Hindlimb muscle (tissue), 1 donor: Measurements from ENCODE around the gene UBTD1. TPM values are rescaled to one million over a fixed set of nuclear protein-coding genes. Genes with fewer than 3 reads are reported as not detected.
A peak's percentile ranks its signal among the peaks of the same experiment; 100 is the strongest.

Experiments
- DNase-seq: peaks from one replicate; pipeline ENCODE4 v3.0.0-alpha.2; 2013
- polyA plus RNA-seq: library from polyadenylated mRNA; unstranded; fragments of 120-200 nt; gene quantifications from one replicate; pipeline ENCODE4 v1.2.1, GENCODE V29; 2013; ENCODE audit not compliant: insufficient read length

Gene UBTD1
- polyA plus RNA-seq, 1 donor, result 17.1 TPM

- no peak for DNase-seq
Observed at GRCh38 chr10:97483506-97483905, 15.2 kb upstream of the UBTD1 start.

- DNase-seq, result peak; percentile 20
Observed at GRCh38 chr10:97483921-97484320, 14.8 kb upstream of the UBTD1 start.

- DNase-seq, result no peak
Observed at GRCh38 chr10:97485647-97486281, 13.0 kb upstream of the UBTD1 start.

GRCh38 chr10:97490592-97490991 is 8.1 kb upstream of the UBTD1 start:
- DNase-seq, result peak; percentile 41

GRCh38 chr10:97494151-97494550 is 4.6 kb upstream of the UBTD1 start:
- DNase-seq, result no peak

- DNase-seq, result no peak
Observed at GRCh38 chr10:97494863-97495506, 3.7 kb upstream of the UBTD1 start.

GRCh38 chr10:97497572-97498075 is 1.1 kb upstream of the UBTD1 start:
- peak; percentile 78 for DNase-seq

GRCh38 chr10:97498076-97498840 is 466 bp upstream of the UBTD1 start, which contains the start of gene MMS19:
MMS19 (minus strand) TSS chr10:97498422; CDS start chr10:97498384, 38 bp downstream.
- DNase-seq, result peak; percentile 97

GRCh38 chr10:97499561-97500296 is 1.0 kb downstream of the UBTD1 start:
- no peak for DNase-seq

GRCh38 chr10:97500297-97500575 is 1.5 kb downstream of the UBTD1 start:
- DNase-seq, result no peak

- no peak for DNase-seq
Observed at GRCh38 chr10:97502916-97503315, 4.2 kb downstream of the UBTD1 start.

- no peak for DNase-seq
Observed at GRCh38 chr10:97503406-97503805, 4.7 kb downstream of the UBTD1 start.

- DNase-seq, result no peak
Observed at GRCh38 chr10:97505152-97505551, 6.4 kb downstream of the UBTD1 start.

- DNase-seq, result no peak
Observed at GRCh38 chr10:97506199-97506991, 7.7 kb downstream of the UBTD1 start.

GRCh38 chr10:97508342-97508741 is 9.6 kb downstream of the UBTD1 start:
- no peak for DNase-seq

- DNase-seq, result no peak
Observed at GRCh38 chr10:97509120-97509680, 10.5 kb downstream of the UBTD1 start.

- no peak for DNase-seq
Observed at GRCh38 chr10:97510686-97511085, 12.0 kb downstream of the UBTD1 start.

- no peak for DNase-seq
Observed at GRCh38 chr10:97511711-97512440, 13.2 kb downstream of the UBTD1 start.

GRCh38 chr10:97512993-97513392 is 14.3 kb downstream of the UBTD1 start:
- no peak for DNase-seq

- no peak for DNase-seq
Observed at GRCh38 chr10:97514344-97514743, 15.6 kb downstream of the UBTD1 start.
